Panc1 (cell line): ENCODE data around the gene BRI3BP. TPM values are rescaled to one million over a fixed set of nuclear protein-coding genes. Genes with fewer than 3 reads are reported as not detected.

Experiments used
- ATAC-seq: fragments of 200-7000 bp; cut with Tn5 transposase; 2 replicates; pipeline ENCODE4 v1.9.1; 2020; ENCODE audit warnings: mild to moderate bottlenecking, moderate library complexity
- BruUV-seq: library from RNA; stranded (reverse); fragments of 400-500 nt; replicated peaks from 2 replicates; lab custom pipeline; 2021; lab: Mats Ljungman, UMichigan
- CTCF ChIA-PET: fragments of 300-600 bp; sonication (Branson Sonifier 250); formaldehyde crosslinking; loops from one replicate; lab custom pipeline; 2022; ENCODE audit warnings: antibody characterized with exemption; lab: Charles Lee
- POLR2A ChIA-PET: fragments of 300-600 bp; sonication (Branson Sonifier 250); formaldehyde crosslinking; loops from one replicate; lab custom pipeline; 2022; ENCODE audit warnings: antibody characterized with exemption; lab: Charles Lee
- DNase-seq: peaks from one replicate; pipeline ENCODE4 v3.0.0-alpha.2; 2010; ENCODE audit warnings: low read depth, low spot score
- H3K27ac ChIP-seq: 2 replicates; pipeline ENCODE4 v1.5.1; 2011; ENCODE audit warnings: mild to moderate bottlenecking, low read length, inconsistent platforms
- H3K27me3 ChIP-seq: fragments of 200-500 bp; sonication (Bioruptor generic); 2 replicates; pipeline ENCODE4 v1.6.0; 2014; ENCODE audit warnings: low read length, inconsistent platforms; ENCODE audit not compliant: control insufficient read depth, insufficient read depth
- H3K36me3 ChIP-seq: fragments of 200-500 bp; sonication (Bioruptor generic); 2 replicates; pipeline ENCODE4 v1.5.1; 2014; ENCODE audit warnings: inconsistent platforms, mild to moderate bottlenecking, low read length, moderate library complexity; ENCODE audit not compliant: control insufficient read depth, insufficient read depth
- H3K4me1 ChIP-seq: 2 replicates; pipeline ENCODE4 v1.5.1; 2011; ENCODE audit warnings: inconsistent platforms, mild to moderate bottlenecking, low read length, moderate library complexity; ENCODE audit not compliant: control insufficient read depth, insufficient read depth
- H3K4me3 ChIP-seq, 2 experiments: 2 replicates each; pipeline ENCODE4 v1.5.1; 2011 to 2012; ENCODE audit warnings: low read depth in 2 of 2, low read length in 2 of 2, mild to moderate bottlenecking in 2 of 2, inconsistent platforms in 1 of 2, moderate library complexity in 1 of 2
- H3K9me3 ChIP-seq: fragments of 200-500 bp; sonication (Bioruptor generic); 2 replicates; pipeline ENCODE4 v1.5.1; 2014; ENCODE audit warnings: low read depth, mild to moderate bottlenecking, inconsistent platforms, low read length, moderate library complexity; ENCODE audit not compliant: control insufficient read depth, insufficient read depth
- POLR2AphosphoS5 ChIP-seq: IDR thresholded peaks from 2 replicates; pipeline ENCODE4 v1.6.1; 2012; ENCODE audit warnings: mild to moderate bottlenecking, low read depth, low read length, moderate library complexity
- SIN3A ChIP-seq: IDR thresholded peaks from 2 replicates; pipeline ENCODE4 v1.6.1; 2012; ENCODE audit warnings: low read depth, mild to moderate bottlenecking, low read length, moderate library complexity, borderline replicate concordance; ENCODE audit not compliant: insufficient read depth
- TCF7L2 ChIP-seq: IDR thresholded peaks from 2 replicates; pipeline ENCODE4 v1.6.1; 2011; ENCODE audit warnings: mild to moderate bottlenecking, low read depth, low read length, inconsistent platforms
- in situ Hi-C: cut with HindIII; loops from 2 replicates; pipeline ENCODE4 v1.10.0; 2016; ENCODE audit warnings: low sequenced_read_pairs, low pct_unique_long_range_greater_than_20kb
- intact Hi-C: fragments of 100-400 bp; cut with micrococcal nuclease; formaldehyde crosslinking; loops from one replicate; pipeline ENCODE4 v1.10.0; 2022; ENCODE audit not compliant: unreplicated experiment
- total RNA-seq: library from RNA; stranded (reverse); gene quantifications from one replicate; pipeline ENCODE4 v1.2.1, GENCODE V29; 2021; ENCODE audit not compliant: unreplicated experiment
- TF ChIP-seq, protein P1 (sequence below), 2 experiments: IDR thresholded peaks; 2 replicates each; pipeline ENCODE4 v1.6.1; 2011 to 2012; ENCODE audit warnings: low read depth in 2 of 2, control low read depth in 1 of 2, low read length in 1 of 2, mild to moderate bottlenecking in 1 of 2, moderate library complexity in 1 of 2; ENCODE audit not compliant: insufficient read depth in 1 of 2
- TF ChIP-seq, protein P2 (sequence below): fragments of 450-650 bp; IDR thresholded peaks from 2 replicates; pipeline ENCODE4 v1.5.1; 2017; ENCODE audit warnings: mild to moderate bottlenecking

BRI3BP gene
- total RNA-seq, 1 experiment from 2014 or later: 35.1 TPM

DNA sequence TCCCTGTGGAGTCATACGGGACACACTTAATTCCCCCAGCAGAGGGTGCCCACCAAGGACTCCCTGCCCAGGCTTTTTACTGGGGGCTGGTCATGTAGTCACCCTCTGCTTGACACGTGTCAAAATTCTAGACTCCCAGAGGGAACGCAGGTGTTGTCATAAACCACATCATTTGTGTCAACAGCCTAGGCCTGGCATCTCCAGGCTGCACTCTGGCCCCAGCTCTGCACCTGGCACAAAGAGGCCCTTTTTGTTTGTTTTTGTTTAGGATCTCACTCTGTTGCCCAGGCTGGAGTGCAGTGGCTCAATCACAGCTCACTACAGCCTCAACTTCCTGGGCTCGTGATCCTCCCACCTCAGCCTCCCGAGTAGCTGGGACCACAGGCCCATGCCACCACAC is 21.1 kb downstream of the BRI3BP start:
- in situ Hi-C loops: no loop called here
- intact Hi-C loops: no loop called here
- no peaks in the 10 kb centered on the region for H3K9me3 ChIP-seq
- TF ChIP-seq, protein P1, sequence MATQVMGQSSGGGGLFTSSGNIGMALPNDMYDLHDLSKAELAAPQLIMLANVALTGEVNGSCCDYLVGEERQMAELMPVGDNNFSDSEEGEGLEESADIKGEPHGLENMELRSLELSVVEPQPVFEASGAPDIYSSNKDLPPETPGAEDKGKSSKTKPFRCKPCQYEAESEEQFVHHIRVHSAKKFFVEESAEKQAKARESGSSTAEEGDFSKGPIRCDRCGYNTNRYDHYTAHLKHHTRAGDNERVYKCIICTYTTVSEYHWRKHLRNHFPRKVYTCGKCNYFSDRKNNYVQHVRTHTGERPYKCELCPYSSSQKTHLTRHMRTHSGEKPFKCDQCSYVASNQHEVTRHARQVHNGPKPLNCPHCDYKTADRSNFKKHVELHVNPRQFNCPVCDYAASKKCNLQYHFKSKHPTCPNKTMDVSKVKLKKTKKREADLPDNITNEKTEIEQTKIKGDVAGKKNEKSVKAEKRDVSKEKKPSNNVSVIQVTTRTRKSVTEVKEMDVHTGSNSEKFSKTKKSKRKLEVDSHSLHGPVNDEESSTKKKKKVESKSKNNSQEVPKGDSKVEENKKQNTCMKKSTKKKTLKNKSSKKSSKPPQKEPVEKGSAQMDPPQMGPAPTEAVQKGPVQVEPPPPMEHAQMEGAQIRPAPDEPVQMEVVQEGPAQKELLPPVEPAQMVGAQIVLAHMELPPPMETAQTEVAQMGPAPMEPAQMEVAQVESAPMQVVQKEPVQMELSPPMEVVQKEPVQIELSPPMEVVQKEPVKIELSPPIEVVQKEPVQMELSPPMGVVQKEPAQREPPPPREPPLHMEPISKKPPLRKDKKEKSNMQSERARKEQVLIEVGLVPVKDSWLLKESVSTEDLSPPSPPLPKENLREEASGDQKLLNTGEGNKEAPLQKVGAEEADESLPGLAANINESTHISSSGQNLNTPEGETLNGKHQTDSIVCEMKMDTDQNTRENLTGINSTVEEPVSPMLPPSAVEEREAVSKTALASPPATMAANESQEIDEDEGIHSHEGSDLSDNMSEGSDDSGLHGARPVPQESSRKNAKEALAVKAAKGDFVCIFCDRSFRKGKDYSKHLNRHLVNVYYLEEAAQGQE (IDR thresholded peaks at IDR 0.05; ENCODE audit: insufficient read depth in 1 of 2, low read depth in 2 of 2, low read length in 1 of 2): no peak
- TF ChIP-seq SIN3A (no peak), POLR2AphosphoS5 (no peak), TCF7L2 (no peak)
- TF ChIP-seq, protein P2, sequence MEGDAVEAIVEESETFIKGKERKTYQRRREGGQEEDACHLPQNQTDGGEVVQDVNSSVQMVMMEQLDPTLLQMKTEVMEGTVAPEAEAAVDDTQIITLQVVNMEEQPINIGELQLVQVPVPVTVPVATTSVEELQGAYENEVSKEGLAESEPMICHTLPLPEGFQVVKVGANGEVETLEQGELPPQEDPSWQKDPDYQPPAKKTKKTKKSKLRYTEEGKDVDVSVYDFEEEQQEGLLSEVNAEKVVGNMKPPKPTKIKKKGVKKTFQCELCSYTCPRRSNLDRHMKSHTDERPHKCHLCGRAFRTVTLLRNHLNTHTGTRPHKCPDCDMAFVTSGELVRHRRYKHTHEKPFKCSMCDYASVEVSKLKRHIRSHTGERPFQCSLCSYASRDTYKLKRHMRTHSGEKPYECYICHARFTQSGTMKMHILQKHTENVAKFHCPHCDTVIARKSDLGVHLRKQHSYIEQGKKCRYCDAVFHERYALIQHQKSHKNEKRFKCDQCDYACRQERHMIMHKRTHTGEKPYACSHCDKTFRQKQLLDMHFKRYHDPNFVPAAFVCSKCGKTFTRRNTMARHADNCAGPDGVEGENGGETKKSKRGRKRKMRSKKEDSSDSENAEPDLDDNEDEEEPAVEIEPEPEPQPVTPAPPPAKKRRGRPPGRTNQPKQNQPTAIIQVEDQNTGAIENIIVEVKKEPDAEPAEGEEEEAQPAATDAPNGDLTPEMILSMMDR: no peak
- H3K4me1 ChIP-seq: no peaks in the 10 kb centered on the region
- H3K27me3 ChIP-seq: no peaks in the 10 kb centered on the region
- H3K36me3 ChIP-seq: no peaks in the 10 kb centered on the region
- H3K27ac ChIP-seq: no peak overlapping the region
- BruUV-seq: no TSS peak
- ATAC-seq: no peak
- no peak overlapping the region for H3K4me3 ChIP-seq
- POLR2A ChIA-PET: no interaction called here
- no peak for DNase-seq
- CTCF ChIA-PET: interaction anchor here (0.7 kb wide), 1 partner anchor 13 kb away, joined by 3 read pairs; no protein-coding TSS in a partner anchor

DNA sequence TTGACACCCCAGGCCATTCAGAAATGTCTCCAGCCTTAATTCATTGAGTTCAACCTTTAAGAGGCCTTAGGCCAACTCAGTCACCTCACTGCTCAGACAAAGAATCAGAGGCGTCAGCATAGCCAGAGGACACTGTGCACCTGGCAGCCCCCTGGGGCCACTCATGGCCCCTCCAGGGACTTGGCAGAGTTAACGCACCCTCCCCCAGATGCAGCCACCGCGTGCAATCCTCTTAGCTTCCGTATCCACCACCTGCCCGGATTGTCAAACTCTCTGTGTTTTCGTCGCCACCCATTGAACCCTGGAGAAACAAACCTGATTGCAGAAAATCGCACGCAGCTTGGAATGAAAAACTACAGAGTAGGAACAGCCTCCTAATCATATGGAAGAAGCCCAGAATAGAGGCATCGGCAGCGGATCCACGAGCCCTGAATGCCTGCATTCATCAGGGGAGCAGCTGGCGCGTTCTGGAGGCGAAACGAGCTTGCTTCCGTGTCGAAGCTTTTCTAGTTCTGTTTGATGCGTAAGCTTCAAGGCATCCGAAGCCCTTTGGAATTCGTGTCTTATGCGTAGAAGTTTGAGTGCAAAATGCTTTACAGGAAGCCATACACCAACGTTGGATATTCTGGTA is 22.4 kb downstream of the BRI3BP start:
- Histone ChIP-seq H3K27ac (no peak overlapping the region), H3K36me3 (no peaks in the 10 kb centered on the region), H3K9me3 (no peaks in the 10 kb centered on the region), H3K4me3 (no peak overlapping the region), H3K27me3 (no peaks in the 10 kb centered on the region), H3K4me1 (no peaks in the 10 kb centered on the region)
- ATAC-seq (no peak), DNase-seq (no peak)
- no TSS peak for BruUV-seq
- in situ Hi-C loops (no loop called here), intact Hi-C loops (no loop called here)
- TF ChIP-seq POLR2AphosphoS5 (no peak), TCF7L2 (no peak), SIN3A (no peak)
- TF ChIP-seq, protein P2: no peak
- ChIA-PET POLR2A (no interaction called here), CTCF (interaction anchor here (0.6 kb wide), 1 partner anchor 24 kb away, joined by 5 read pairs; no protein-coding TSS in a partner anchor)
